Colonic mucosa (tissue), 4 donors: ENCODE data around the gene DGKD. TPM values are rescaled to one million over a fixed set of nuclear protein-coding genes. Genes with fewer than 3 reads are reported as not detected.

Experiments used
- DNase-seq: peaks from one replicate; pipeline ENCODE4 v3.0.0-alpha.2; 2020
- H3K27ac ChIP-seq: fragments of 200-600 bp; one replicate; pipeline ENCODE4 v1.8.0; 2021
- H3K27me3 ChIP-seq: fragments of 200-600 bp; one replicate; pipeline ENCODE4 v1.8.0; 2021
- H3K36me3 ChIP-seq: fragments of 200-600 bp; one replicate; pipeline ENCODE4 v1.8.0; 2021
- H3K4me1 ChIP-seq: fragments of 200-600 bp; one replicate; pipeline ENCODE4 v1.8.0; 2021; ENCODE audit warnings: mild to moderate bottlenecking
- H3K4me3 ChIP-seq: fragments of 200-600 bp; one replicate; pipeline ENCODE4 v1.8.0; 2021
- H3K9ac ChIP-seq, 2 donors: one replicate each; pipeline ENCODE4 v1.7.0; 2013; ENCODE audit warnings: control low read depth in 2 of 2, low read depth in 2 of 2, low read length in 2 of 2
- H3K9me3 ChIP-seq: fragments of 200-600 bp; one replicate; pipeline ENCODE4 v1.8.0; 2021
- CTCF ChIP-seq: fragments of 200-600 bp; IDR thresholded peaks from one replicate; pipeline ENCODE4 v1.8.0; 2022; ENCODE audit warnings: antibody characterized with exemption, mild to moderate bottlenecking
- intact Hi-C: fragments of 100-400 bp; cut with DNase I; formaldehyde crosslinking; loops from one replicate; pipeline ENCODE4 v1.14.1; 2022
- total RNA-seq, 2 donors: library from RNA; stranded (reverse); fragmentation: NEBNext Ultra II Directional in 1 of 2; extraction: Animal tissue kit (Norgen Biotek cat#: 25700) in 1 of 2; gene quantifications; one replicate each; pipeline ENCODE4 v1.2.1, GENCODE V29; 2021
- donor health status: healthy.
- donor health status: DM: no; HTN: no; CAD: no.
- donor health status: DM: no; HTN: no; CAD: no.

The DGKD gene
- total RNA-seq, 2 donors from 2014 or later = 64.4 to 94.6 TPM

- Histone ChIP-seq H3K27me3 (no peaks in the 10 kb centered on the region), H3K4me3 (no peak overlapping the region), H3K4me1 (no peaks in the 10 kb centered on the region), H3K36me3 (no peaks in the 10 kb centered on the region), H3K9ac (no peak overlapping the region), H3K9me3 (no peaks in the 10 kb centered on the region), H3K27ac (no peak overlapping the region)
- peak; percentile 10 for DNase-seq
- TF ChIP-seq CTCF = no peak
- intact Hi-C loops = no loop called here
Measured at GRCh38 chr2:233471291-233472035, 117.2 kb downstream of the DGKD start.

GRCh38 chr2:233473386-233473791, 119.1 kb downstream of the DGKD start:
- Histone ChIP-seq H3K9me3 (no peaks in the 10 kb centered on the region), H3K4me1 (no peaks in the 10 kb centered on the region), H3K36me3 (no peaks in the 10 kb centered on the region), H3K9ac (no peak overlapping the region), H3K4me3 (no peak overlapping the region), H3K27me3 (no peaks in the 10 kb centered on the region), H3K27ac (no peak overlapping the region)
- DNase-seq = peak; percentile 6
- no peak for TF ChIP-seq CTCF
- intact Hi-C loops = no loop called here

GRCh38 chr2:233473878-233474277, 119.6 kb downstream of the DGKD start:
- Histone ChIP-seq H3K27ac (no peak overlapping the region), H3K9me3 (no peaks in the 10 kb centered on the region), H3K27me3 (no peaks in the 10 kb centered on the region), H3K4me1 (no peaks in the 10 kb centered on the region), H3K9ac (no peak overlapping the region), H3K36me3 (no peaks in the 10 kb centered on the region), H3K4me3 (no peak overlapping the region)
- DNase-seq = peak; percentile 9
- intact Hi-C loops = no loop called here
- TF ChIP-seq CTCF = no peak

- Histone ChIP-seq H3K36me3 (no peaks in the 10 kb centered on the region), H3K9ac (no peak overlapping the region), H3K27me3 (no peaks in the 10 kb centered on the region), H3K4me3 (no peak overlapping the region), H3K9me3 (no peaks in the 10 kb centered on the region), H3K4me1 (no peaks in the 10 kb centered on the region), H3K27ac (peak overlapping the region; percentile 7)
- no peak for TF ChIP-seq CTCF
- peak; percentile 14 for DNase-seq
- intact Hi-C loops = no loop called here
Measured at GRCh38 chr2:233474308-233475160, 120.2 kb downstream of the DGKD start.

GRCh38 chr2:233476063-233476410, 121.7 kb downstream of the DGKD start:
- H3K9me3 ChIP-seq = no peaks in the 10 kb centered on the region
- no peak overlapping the region for H3K9ac ChIP-seq
- no peak for TF ChIP-seq CTCF
- no peaks in the 10 kb centered on the region for H3K36me3 ChIP-seq
- intact Hi-C loops = no loop called here
- peak; percentile 6 for DNase-seq
- no peaks in the 10 kb centered on the region for H3K4me1 ChIP-seq
- H3K27ac ChIP-seq = no peak overlapping the region
- no peak overlapping the region for H3K4me3 ChIP-seq
- H3K27me3 ChIP-seq = no peaks in the 10 kb centered on the region
